ENCODE data around the gene GAD2. TPM values are rescaled to one million over a fixed set of nuclear protein-coding genes. Genes with fewer than 3 reads are reported as not detected.

GAD2 gene
- total RNA-seq, 1 donor from 2014 or later: 0.41 TPM

- no peaks in the 10 kb centered on the region for H4K20me1 ChIP-seq (ENCODE audit: low read depth)
- H3K27ac ChIP-seq: no peak overlapping the region
- H3K27ac Mint-ChIP-seq: no peak overlapping the region
- no peaks in the 10 kb centered on the region for H3K36me3 Mint-ChIP-seq
- H3K9ac ChIP-seq: no peak overlapping the region
- DNase-seq (ENCODE audit: low spot score): no peak
- no peaks in the 10 kb centered on the region for H3K27me3 ChIP-seq
- H3K9me3 Mint-ChIP-seq: no peaks in the 10 kb centered on the region
- H3F3A ChIP-seq (ENCODE audit: low read depth): peaks cover 10% of the 10 kb centered on the region
- peaks cover 21% of the 10 kb centered on the region for H3K4me1 Mint-ChIP-seq
- no peak overlapping the region for H3K4me3 Mint-ChIP-seq
- H3K79me2 ChIP-seq (ENCODE audit: low read depth): no peaks in the 10 kb centered on the region
- H3K4me3 ChIP-seq: no peak overlapping the region
- peaks cover 18% of the 10 kb centered on the region for H3K27me3 Mint-ChIP-seq (ENCODE audit: insufficient read depth, low read depth)
- no peaks in the 10 kb centered on the region for H3K36me3 ChIP-seq
- no peaks in the 10 kb centered on the region for H3K9me3 ChIP-seq (ENCODE audit: low read depth)
- peaks cover 15% of the 10 kb centered on the region for H3K4me1 ChIP-seq
- TF ChIP-seq EZH2 (IDR thresholded peaks at IDR 0.05): no peak
- no peak for TF ChIP-seq CTCF (IDR thresholded peaks at IDR 0.05)
- TF ChIP-seq EZH2phosphoT487 (IDR thresholded peaks at IDR 0.05): no peak
- no peak overlapping the region for H2AFZ ChIP-seq (replicated peaks)
- no peak overlapping the region for H3K4me2 ChIP-seq
Observed at GRCh38 chr10:26278295-26278694, 61.7 kb downstream of the GAD2 start.

- Histone ChIP-seq H3K36me3 (no peaks in the 10 kb centered on the region), H3K27me3 (no peaks in the 10 kb centered on the region), H3K9ac (no peak overlapping the region), H4K20me1 (ENCODE audit: low read depth) (no peaks in the 10 kb centered on the region), H3K9me3 (ENCODE audit: low read depth) (no peaks in the 10 kb centered on the region), H3K79me2 (ENCODE audit: low read depth) (no peaks in the 10 kb centered on the region), H3K4me1 (peaks cover 31% of the 10 kb centered on the region), H3K4me3 (no peak overlapping the region), H2AFZ (replicated peaks) (no peak overlapping the region), H3F3A (ENCODE audit: low read depth) (peaks cover 16% of the 10 kb centered on the region), H3K4me2 (no peak overlapping the region), H3K27ac (no peak overlapping the region)
- Mint-ChIP-seq H3K4me1 (peaks cover 17% of the 10 kb centered on the region), H3K27ac (no peak overlapping the region), H3K36me3 (no peaks in the 10 kb centered on the region), H3K27me3 (ENCODE audit: insufficient read depth, low read depth) (peaks cover 9% of the 10 kb centered on the region), H3K9me3 (peaks cover 4% of the 10 kb centered on the region), H3K4me3 (no peak overlapping the region)
- no peak for DNase-seq (ENCODE audit: low spot score)
- TF ChIP-seq EZH2 (IDR thresholded peaks at IDR 0.05) (no peak), EZH2phosphoT487 (IDR thresholded peaks at IDR 0.05) (no peak), CTCF (IDR thresholded peaks at IDR 0.05) (no peak)
Observed at GRCh38 chr10:26290236-26290635, 73.7 kb downstream of the GAD2 start.

GRCh38 chr10:26291721-26292480 is 75.3 kb downstream of the GAD2 start:
- H3K27me3 ChIP-seq: no peaks in the 10 kb centered on the region
- H3K36me3 ChIP-seq: no peaks in the 10 kb centered on the region
- H3K9me3 Mint-ChIP-seq: peaks cover 4% of the 10 kb centered on the region
- no peaks in the 10 kb centered on the region for H3K9me3 ChIP-seq (ENCODE audit: low read depth)
- peak overlapping the region; percentile 69 for H3K4me2 ChIP-seq
- DNase-seq (ENCODE audit: low spot score): peak; percentile 91
- no peaks in the 10 kb centered on the region for H3K79me2 ChIP-seq (ENCODE audit: low read depth)
- H3F3A ChIP-seq (ENCODE audit: low read depth): peaks cover 16% of the 10 kb centered on the region
- H3K36me3 Mint-ChIP-seq: no peaks in the 10 kb centered on the region
- no peak for TF ChIP-seq EZH2 (IDR thresholded peaks at IDR 0.05)
- TF ChIP-seq EZH2phosphoT487 (IDR thresholded peaks at IDR 0.05): no peak
- no peak overlapping the region for H3K9ac ChIP-seq
- no peak overlapping the region for H3K4me3 ChIP-seq
- no peak overlapping the region for H2AFZ ChIP-seq (replicated peaks)
- H3K4me1 Mint-ChIP-seq: peaks cover 17% of the 10 kb centered on the region
- H3K27ac ChIP-seq: peak overlapping the region; percentile 67
- H3K4me3 Mint-ChIP-seq: peak overlapping the region; percentile 21
- H4K20me1 ChIP-seq (ENCODE audit: low read depth): no peaks in the 10 kb centered on the region
- H3K27me3 Mint-ChIP-seq (ENCODE audit: insufficient read depth, low read depth): peaks cover 9% of the 10 kb centered on the region
- peaks cover 23% of the 10 kb centered on the region for H3K4me1 ChIP-seq
- H3K27ac Mint-ChIP-seq: peak overlapping the region; percentile 48

- peaks cover 16% of the 10 kb centered on the region for H3K4me1 Mint-ChIP-seq
- no peak overlapping the region for H3K27ac Mint-ChIP-seq
- DNase-seq (ENCODE audit: low spot score): no peak
- Histone ChIP-seq H3K27me3 (no peaks in the 10 kb centered on the region), H3F3A (ENCODE audit: low read depth) (peaks cover 16% of the 10 kb centered on the region), H2AFZ (replicated peaks) (no peak overlapping the region), H3K79me2 (ENCODE audit: low read depth) (no peaks in the 10 kb centered on the region), H3K27ac (no peak overlapping the region), H3K9me3 (ENCODE audit: low read depth) (no peaks in the 10 kb centered on the region), H3K9ac (no peak overlapping the region), H3K4me2 (no peak overlapping the region), H3K36me3 (no peaks in the 10 kb centered on the region), H4K20me1 (ENCODE audit: low read depth) (no peaks in the 10 kb centered on the region), H3K4me3 (no peak overlapping the region), H3K4me1 (peaks cover 14% of the 10 kb centered on the region)
- no peaks in the 10 kb centered on the region for H3K36me3 Mint-ChIP-seq
- TF ChIP-seq EZH2phosphoT487 (IDR thresholded peaks at IDR 0.05): no peak
- TF ChIP-seq CTCF (IDR thresholded peaks at IDR 0.05): no peak
- no peak for TF ChIP-seq EZH2 (IDR thresholded peaks at IDR 0.05)
- H3K27me3 Mint-ChIP-seq (ENCODE audit: insufficient read depth, low read depth): peaks cover 9% of the 10 kb centered on the region
- peaks cover 2% of the 10 kb centered on the region for H3K9me3 Mint-ChIP-seq
- H3K4me3 Mint-ChIP-seq: no peak overlapping the region
Observed at GRCh38 chr10:26296360-26296759, 79.8 kb downstream of the GAD2 start.
